Chondrocyte (in vitro differentiated cells): ENCODE measurements around the gene RPUSD1. TPM values are rescaled to one million over a fixed set of nuclear protein-coding genes. Genes with fewer than 3 reads are reported as not detected.
"Not testable (repeated sequence)": the region's sequence is repeated elsewhere in the genome, so short reads cannot be mapped to it uniquely, and the experiment has no call there.

Experiments used
- DNase-seq: peaks from one replicate; pipeline ENCODE4 v3.0.0; 2021; ENCODE audit warnings: mixed read lengths, low spot score
- H3K27ac Mint-ChIP-seq: one replicate; pipeline ENCODE4 v1.8.0; 2021; ENCODE audit warnings: mild to moderate bottlenecking, moderate library complexity, mixed read lengths; ENCODE audit not compliant: unreplicated experiment
- H3K27me3 Mint-ChIP-seq: 2 replicates; pipeline ENCODE4 v1.8.0; 2021; ENCODE audit warnings: low read depth, mixed read lengths
- H3K36me3 Mint-ChIP-seq: 2 replicates; pipeline ENCODE4 v1.8.0; 2021; ENCODE audit warnings: low read depth, mixed read lengths
- H3K4me1 Mint-ChIP-seq: 2 replicates; pipeline ENCODE4 v1.8.0; 2021; ENCODE audit warnings: low read depth, mild to moderate bottlenecking, mixed read lengths
- H3K4me3 Mint-ChIP-seq: one replicate; pipeline ENCODE4 v1.8.0; 2021; ENCODE audit warnings: mild to moderate bottlenecking, moderate library complexity, mixed read lengths; ENCODE audit not compliant: unreplicated experiment
- H3K9me3 Mint-ChIP-seq: 2 replicates; pipeline ENCODE4 v1.8.0; 2021; ENCODE audit warnings: low read depth, mixed read lengths
- CTCF ChIP-seq: fragments of 200-600 bp; sonication (generic); IDR thresholded peaks from 2 replicates; pipeline ENCODE4 v1.5.0; 2021; ENCODE audit warnings: antibody characterized with exemption, mild to moderate bottlenecking, moderate library complexity
- long read RNA-seq: library from polyadenylated mRNA; stranded (forward); transcript quantifications from one replicate; pipeline ENCODE4 v2.0.0, GENCODE V29; 2021
- total RNA-seq: library from RNA; stranded (reverse); gene quantifications from 3 replicates; pipeline ENCODE4 v1.2.1, GENCODE V29; 2021

Gene RPUSD1, protein sequence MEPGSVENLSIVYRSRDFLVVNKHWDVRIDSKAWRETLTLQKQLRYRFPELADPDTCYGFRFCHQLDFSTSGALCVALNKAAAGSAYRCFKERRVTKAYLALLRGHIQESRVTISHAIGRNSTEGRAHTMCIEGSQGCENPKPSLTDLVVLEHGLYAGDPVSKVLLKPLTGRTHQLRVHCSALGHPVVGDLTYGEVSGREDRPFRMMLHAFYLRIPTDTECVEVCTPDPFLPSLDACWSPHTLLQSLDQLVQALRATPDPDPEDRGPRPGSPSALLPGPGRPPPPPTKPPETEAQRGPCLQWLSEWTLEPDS
- 17.6 to 21.6 TPM (median 19.6 TPM) in 3 replicates for total RNA-seq
- long read RNA-seq, transcript RPUSD1-201 (6 exons, 2,050 nt): major isoform, 26 of 51 reads
- long read RNA-seq, transcript RPUSD1-207 (5 exons, 1,918 nt): minor isoform, 5 of 51 reads
- long read RNA-seq, partial matches to known transcripts: 9 of 51 reads
- long read RNA-seq, other reads (novel, unspliced or antisense): 5 of 51 reads

DNA sequence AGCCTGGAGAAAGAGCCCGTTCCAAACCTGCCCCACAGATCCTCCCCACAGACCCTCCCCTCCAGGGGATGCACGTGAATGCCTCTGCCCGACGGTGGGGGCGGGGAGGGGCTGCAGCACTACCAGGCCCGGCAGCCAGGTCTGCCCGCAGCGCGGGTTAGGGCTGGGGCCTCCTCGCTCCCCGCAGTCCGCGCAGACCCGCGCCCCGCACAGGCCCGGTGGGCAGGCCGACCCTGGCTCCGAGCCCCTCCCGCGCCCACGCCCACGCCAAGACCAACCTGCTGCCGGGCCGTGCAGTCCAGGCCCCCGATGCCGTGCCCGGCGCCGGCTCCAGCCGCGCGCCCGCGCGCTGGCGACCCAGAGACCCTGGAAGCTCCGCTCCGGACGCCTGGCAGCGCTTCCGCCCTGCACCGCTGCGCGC lies at the start of gene RPUSD1:
RPUSD1 (minus strand) TSS at position 404 of the 421 bp plus-strand sequence. CDS start 644 bp downstream, outside the sequence.
- no peak for DNase-seq
- H3K27me3 Mint-ChIP-seq: no peaks in the 10 kb centered on the region
- no peaks in the 10 kb centered on the region for H3K9me3 Mint-ChIP-seq
- no peak for TF ChIP-seq CTCF
- H3K27ac Mint-ChIP-seq: peak within 1 kb of the TSS; percentile 17
- H3K4me1 Mint-ChIP-seq: peaks cover 3% of the 10 kb centered on the region
- peaks cover 3% of the 10 kb centered on the region for H3K36me3 Mint-ChIP-seq
- H3K4me3 Mint-ChIP-seq: peak within 1 kb of the TSS; percentile 83

- H3K36me3 Mint-ChIP-seq, H3K27me3 Mint-ChIP-seq, H3K27ac Mint-ChIP-seq, H3K4me3 Mint-ChIP-seq, H3K4me1 Mint-ChIP-seq, DNase-seq: not testable (repeated sequence)
- peaks cover 29% of the 10 kb centered on the region for H3K9me3 Mint-ChIP-seq
These were observed 48.6 kb upstream of the RPUSD1 start for GRCh38 chr16:836822-837221.

- H3K36me3 Mint-ChIP-seq: peaks cover 7% of the 10 kb centered on the region
- no peak overlapping the region for H3K27ac Mint-ChIP-seq
- peaks cover 29% of the 10 kb centered on the region for H3K9me3 Mint-ChIP-seq
- H3K4me1 Mint-ChIP-seq: no peaks in the 10 kb centered on the region
- no peak for DNase-seq
- TF ChIP-seq CTCF: no peak
- H3K27me3 Mint-ChIP-seq: peaks cover 6% of the 10 kb centered on the region
- no peak overlapping the region for H3K4me3 Mint-ChIP-seq
These were observed 48.0 kb upstream of the RPUSD1 start for GRCh38 chr16:836221-836620.

GRCh38 chr16:835373-835772 lies 47.2 kb upstream of the RPUSD1 start:
- no peak overlapping the region for H3K4me3 Mint-ChIP-seq
- peaks cover 29% of the 10 kb centered on the region for H3K9me3 Mint-ChIP-seq
- H3K4me1 Mint-ChIP-seq: no peaks in the 10 kb centered on the region
- DNase-seq: no peak
- H3K27me3 Mint-ChIP-seq: peaks cover 6% of the 10 kb centered on the region
- H3K36me3 Mint-ChIP-seq: peaks cover 7% of the 10 kb centered on the region
- no peak for TF ChIP-seq CTCF
- H3K27ac Mint-ChIP-seq: no peak overlapping the region

- peaks cover 27% of the 10 kb centered on the region for H3K9me3 Mint-ChIP-seq
- peaks cover 7% of the 10 kb centered on the region for H3K36me3 Mint-ChIP-seq
- no peak for DNase-seq
- no peak for TF ChIP-seq CTCF
- no peak overlapping the region for H3K27ac Mint-ChIP-seq
- no peaks in the 10 kb centered on the region for H3K4me1 Mint-ChIP-seq
- H3K27me3 Mint-ChIP-seq: peaks cover 11% of the 10 kb centered on the region
- H3K4me3 Mint-ChIP-seq: no peak overlapping the region
These were observed 45.2 kb upstream of the RPUSD1 start for GRCh38 chr16:833411-833810.
